Thyroid gland (tissue), 4 donors: Measurements from ENCODE around the gene NRG3. TPM values are rescaled to one million over a fixed set of nuclear protein-coding genes. Genes with fewer than 3 reads are reported as not detected.

Experiments
- DNase-seq, 2 donors: peaks; one replicate each; pipeline ENCODE4 v3.0.0-alpha.2; 2019
- H3K27ac ChIP-seq, 3 donors: fragments of 200-600 bp; sonication (generic); 1 replicate in 2 of 3; 2 replicates in 1 of 3; pipeline ENCODE4 v1.5.1; 2016 to 2019; ENCODE audit warnings: mild to moderate bottlenecking in 1 of 3, moderate library complexity in 1 of 3
- H3K27me3 ChIP-seq: fragments of 200-600 bp; sonication (generic); one replicate; pipeline ENCODE4 v1.5.1; 2019
- H3K36me3 ChIP-seq, 2 donors: fragments of 200-600 bp; sonication (generic); one replicate each; pipeline ENCODE4 v1.5.1; 2016 to 2019
- H3K4me1 ChIP-seq, 2 donors: fragments of 200-600 bp; sonication (generic); one replicate each; pipeline ENCODE4 v1.5.1; 2017 to 2019
- H3K4me3 ChIP-seq, 3 donors: fragments of 200-600 bp; sonication (generic); replicated peaks in 1 of 3; 1 replicate in 2 of 3; 2 replicates in 1 of 3; pipeline ENCODE4 v1.5.1; 2016; ENCODE audit warnings: mild to moderate bottlenecking in 1 of 3
- H3K9me3 ChIP-seq: fragments of 200-600 bp; sonication (generic); one replicate; pipeline ENCODE4 v1.5.1; 2017
- POLR2A ChIP-seq, 2 donors: fragments of 450-650 bp; IDR thresholded peaks; one replicate each; pipeline ENCODE4 v1.6.1; 2017; ENCODE audit warnings: antibody characterized with exemption in 2 of 2, mild to moderate bottlenecking in 2 of 2, moderate library complexity in 1 of 2
- WGBS, 2 donors: methylation state at CpG; one replicate each; pipeline ENCODE4 v1.1.5; 2017; 5-methylcytosine and 5-hydroxymethylcytosine counted together
- intact Hi-C: fragments of 100-400 bp; cut with DNase I; formaldehyde crosslinking; loops from one replicate; pipeline ENCODE4 v1.15.1; 2023
- total RNA-seq, 4 donors: library from RNA; depleted of rRNA; stranded (reverse); fragments of >200 nt; gene quantifications; one replicate each; pipeline ENCODE4 v1.2.3, GENCODE V29; 2016
- TF ChIP-seq, protein P1 (sequence below), 6 experiments: fragments of 200-600 bp in 3 of 6; fragments of 450-650 bp in 3 of 6; sonication (generic) in 3 of 6; IDR thresholded peaks; one replicate each; pipeline ENCODE4 v1.5.1; 2016 to 2019; ENCODE audit warnings: antibody characterized with exemption in 6 of 6, mild to moderate bottlenecking in 2 of 6, inconsistent platforms in 1 of 6, moderate library complexity in 1 of 6

The NRG3 gene
- total RNA-seq, 4 donors from 2014 or later: 0.67 to 1.8 (median 1.3) TPM

DNA sequence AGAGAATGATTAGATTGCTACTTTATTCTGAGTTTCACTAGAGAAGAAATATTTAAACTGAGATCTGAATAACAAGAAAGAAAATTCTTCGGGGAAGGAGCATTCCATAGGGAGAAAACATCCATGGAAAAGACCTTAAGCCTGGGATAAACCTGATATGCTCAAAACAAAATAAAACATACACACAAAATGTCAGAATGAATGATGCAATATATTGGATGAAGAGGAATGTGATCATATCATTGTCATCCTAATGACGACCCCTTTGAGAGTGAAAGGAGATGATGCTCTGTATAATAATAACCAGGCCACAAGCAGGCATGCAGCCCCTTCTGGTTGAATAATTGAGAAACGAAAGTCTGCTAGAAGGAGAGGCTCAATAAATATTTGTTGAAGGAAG lies 882.4 kb downstream of the NRG3 start:
- intact Hi-C loops: no loop called here

DNA sequence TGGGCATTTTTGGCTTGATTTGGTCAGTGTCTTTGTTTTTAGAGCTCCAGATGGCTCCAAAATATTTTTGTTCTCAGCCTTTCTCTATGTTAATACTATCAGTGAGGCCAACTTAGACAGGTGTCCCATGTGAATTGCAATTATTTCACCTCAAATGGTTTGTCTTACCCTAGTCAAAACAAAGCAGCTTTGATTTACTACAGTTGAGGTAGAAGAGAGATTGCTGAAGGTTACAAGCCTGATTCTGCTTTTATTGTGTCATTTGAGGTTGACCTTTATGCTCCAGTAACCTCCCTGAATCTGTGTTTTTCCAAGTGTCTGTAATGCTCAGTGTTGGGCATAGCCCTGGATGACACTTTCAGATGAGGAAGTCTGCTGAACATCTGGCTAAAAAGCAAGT lies 882.9 kb downstream of the NRG3 start:
- Histone ChIP-seq H3K36me3 (no peaks in the 10 kb centered on the region), H3K4me3 (no peak overlapping the region), H3K9me3 (no peaks in the 10 kb centered on the region), H3K27ac (no peak overlapping the region), H3K4me1 (no peaks in the 10 kb centered on the region), H3K27me3 (no peaks in the 10 kb centered on the region)
- TF ChIP-seq, protein P1, sequence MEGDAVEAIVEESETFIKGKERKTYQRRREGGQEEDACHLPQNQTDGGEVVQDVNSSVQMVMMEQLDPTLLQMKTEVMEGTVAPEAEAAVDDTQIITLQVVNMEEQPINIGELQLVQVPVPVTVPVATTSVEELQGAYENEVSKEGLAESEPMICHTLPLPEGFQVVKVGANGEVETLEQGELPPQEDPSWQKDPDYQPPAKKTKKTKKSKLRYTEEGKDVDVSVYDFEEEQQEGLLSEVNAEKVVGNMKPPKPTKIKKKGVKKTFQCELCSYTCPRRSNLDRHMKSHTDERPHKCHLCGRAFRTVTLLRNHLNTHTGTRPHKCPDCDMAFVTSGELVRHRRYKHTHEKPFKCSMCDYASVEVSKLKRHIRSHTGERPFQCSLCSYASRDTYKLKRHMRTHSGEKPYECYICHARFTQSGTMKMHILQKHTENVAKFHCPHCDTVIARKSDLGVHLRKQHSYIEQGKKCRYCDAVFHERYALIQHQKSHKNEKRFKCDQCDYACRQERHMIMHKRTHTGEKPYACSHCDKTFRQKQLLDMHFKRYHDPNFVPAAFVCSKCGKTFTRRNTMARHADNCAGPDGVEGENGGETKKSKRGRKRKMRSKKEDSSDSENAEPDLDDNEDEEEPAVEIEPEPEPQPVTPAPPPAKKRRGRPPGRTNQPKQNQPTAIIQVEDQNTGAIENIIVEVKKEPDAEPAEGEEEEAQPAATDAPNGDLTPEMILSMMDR (IDR thresholded peaks at IDR 0.05): no peak
- no peak for TF ChIP-seq POLR2A (IDR thresholded peaks at IDR 0.05)
- no peak for DNase-seq
- intact Hi-C loops: no loop called here

More for the DNA sequence above, 882.4 kb downstream of the NRG3 start:
- 76 to 85% methylated on average over 3 of the region's 3 CpGs for WGBS, 2 donors
- H3K4me1 ChIP-seq: no peaks in the 10 kb centered on the region
- no peak for DNase-seq
- no peak for TF ChIP-seq POLR2A (IDR thresholded peaks at IDR 0.05)
- TF ChIP-seq, protein P1 (IDR thresholded peaks at IDR 0.05): no peak
- no peaks in the 10 kb centered on the region for H3K36me3 ChIP-seq
- H3K9me3 ChIP-seq: no peaks in the 10 kb centered on the region
- H3K27ac ChIP-seq: no peak overlapping the region
- H3K4me3 ChIP-seq: no peak overlapping the region
- H3K27me3 ChIP-seq: no peaks in the 10 kb centered on the region

GRCh38 chr10:82759050-82759449 lies 884.1 kb downstream of the NRG3 start:
- Histone ChIP-seq H3K27ac (no peak overlapping the region), H3K36me3 (no peaks in the 10 kb centered on the region), H3K4me3 (no peak overlapping the region), H3K27me3 (no peaks in the 10 kb centered on the region), H3K4me1 (no peaks in the 10 kb centered on the region), H3K9me3 (no peaks in the 10 kb centered on the region)
- WGBS, 2 donors: 87 to 100% methylated on average over 1 of the region's 1 CpG
- intact Hi-C loops: no loop called here
- TF ChIP-seq, protein P1 (IDR thresholded peaks at IDR 0.05): no peak
- no peak for TF ChIP-seq POLR2A (IDR thresholded peaks at IDR 0.05)
- DNase-seq: no peak

GRCh38 chr10:82762641-82763040 lies 887.6 kb downstream of the NRG3 start:
- intact Hi-C loops: no loop called here
- no peak for DNase-seq
- no peak for TF ChIP-seq POLR2A (IDR thresholded peaks at IDR 0.05)
- TF ChIP-seq, protein P1 (IDR thresholded peaks at IDR 0.05): no peak
- H3K27me3 ChIP-seq: no peaks in the 10 kb centered on the region
- H3K27ac ChIP-seq: no peak overlapping the region
- H3K36me3 ChIP-seq: no peaks in the 10 kb centered on the region
- no peaks in the 10 kb centered on the region for H3K9me3 ChIP-seq
- 86 to 88% methylated on average over 2 of the region's 2 CpGs for WGBS, 2 donors
- no peaks in the 10 kb centered on the region for H3K4me1 ChIP-seq
- no peak overlapping the region for H3K4me3 ChIP-seq

DNA sequence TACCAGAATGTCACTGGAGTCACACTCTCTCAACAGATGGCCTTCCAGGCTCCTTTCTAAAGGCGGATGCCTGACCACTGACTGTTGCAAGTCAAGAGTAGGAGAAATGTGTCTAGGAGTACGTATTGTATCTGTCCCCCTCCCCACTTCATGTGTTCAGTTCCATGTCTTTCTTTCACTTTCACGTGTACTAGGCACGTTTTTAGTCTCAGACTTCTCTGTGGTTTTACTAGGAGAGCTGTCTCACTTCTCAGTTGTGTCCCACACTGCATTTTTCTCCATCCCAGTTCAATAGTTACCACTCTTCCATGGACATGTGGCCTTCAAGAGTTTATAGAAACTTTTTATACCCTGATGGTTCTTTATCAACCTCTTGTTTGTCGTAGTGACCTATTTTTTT lies 893.0 kb downstream of the NRG3 start:
- Histone ChIP-seq H3K27ac (no peak overlapping the region), H3K4me3 (no peak overlapping the region), H3K36me3 (no peaks in the 10 kb centered on the region), H3K27me3 (no peaks in the 10 kb centered on the region), H3K4me1 (no peaks in the 10 kb centered on the region), H3K9me3 (no peaks in the 10 kb centered on the region)
- intact Hi-C loops: no loop called here
- 80 to 87% methylated on average over 5 of the region's 5 CpGs for WGBS, 2 donors
- DNase-seq: no peak
- TF ChIP-seq, protein P1 (IDR thresholded peaks at IDR 0.05): no peak
- TF ChIP-seq POLR2A (IDR thresholded peaks at IDR 0.05): no peak
